Activated CD8-positive, alpha-beta T cell treated with anti-CD3 and anti-CD28 coated beads for 36 hours (primary cell): Measurements from ENCODE around the gene HEATR1. TPM values are rescaled to one million over a fixed set of nuclear protein-coding genes. Genes with fewer than 3 reads are reported as not detected.
A peak's percentile ranks its signal among the peaks of the same experiment; 100 is the strongest.

ENCODE experiments used
- ATAC-seq: fragments of 200-7000 bp; cut with Tn5 transposase; one replicate; pipeline ENCODE4 v1.10.0; 2021; ENCODE audit warnings: mild to moderate bottlenecking, moderate library complexity
- CTCF ChIA-PET: fragments of 350-600 bp; sonication (Branson Sonifier 250); formaldehyde crosslinking; loops from one replicate; lab custom pipeline; 2021; ENCODE audit warnings: antibody characterized with exemption; lab: Charles Lee
- POLR2A ChIA-PET: fragments of 350-600 bp; sonication (Branson Sonifier 250); formaldehyde crosslinking; loops from one replicate; lab custom pipeline; 2021; ENCODE audit warnings: antibody characterized with exemption; lab: Charles Lee
- DNase-seq: peaks from one replicate; pipeline ENCODE4 v3.0.0-alpha.2; 2020
- H3K27ac Mint-ChIP-seq: one replicate; pipeline ENCODE4 v1.8.0; 2021; ENCODE audit warnings: mild to moderate bottlenecking, mixed read lengths
- H3K27me3 Mint-ChIP-seq: one replicate; pipeline ENCODE4 v1.8.0; 2021; ENCODE audit warnings: mixed read lengths
- H3K36me3 Mint-ChIP-seq: one replicate; pipeline ENCODE4 v1.8.0; 2021; ENCODE audit warnings: low read depth, mixed read lengths
- H3K4me1 Mint-ChIP-seq: one replicate; pipeline ENCODE4 v1.8.0; 2021; ENCODE audit warnings: low read depth, mixed read lengths
- H3K4me3 Mint-ChIP-seq: one replicate; pipeline ENCODE4 v1.8.0; 2021; ENCODE audit warnings: mild to moderate bottlenecking, moderate library complexity, mixed read lengths
- H3K9me3 Mint-ChIP-seq: one replicate; pipeline ENCODE4 v1.8.0; 2021; ENCODE audit warnings: mixed read lengths
- CTCF ChIP-seq: fragments of 200-600 bp; IDR thresholded peaks from one replicate; pipeline ENCODE4 v1.8.0; 2022; ENCODE audit warnings: antibody characterized with exemption, mild to moderate bottlenecking
- intact Hi-C: fragments of 100-400 bp; cut with micrococcal nuclease; formaldehyde crosslinking; loops from one replicate; pipeline ENCODE4 v1.10.0; 2022
- total RNA-seq, 2 experiments: library from RNA; stranded (reverse); gene quantifications; one replicate each; pipeline ENCODE4 v1.2.3, GENCODE V29; 2021

The HEATR1 gene
- total RNA-seq, 2 experiments from 2014 or later: 80.9 to 81.7 TPM

DNA sequence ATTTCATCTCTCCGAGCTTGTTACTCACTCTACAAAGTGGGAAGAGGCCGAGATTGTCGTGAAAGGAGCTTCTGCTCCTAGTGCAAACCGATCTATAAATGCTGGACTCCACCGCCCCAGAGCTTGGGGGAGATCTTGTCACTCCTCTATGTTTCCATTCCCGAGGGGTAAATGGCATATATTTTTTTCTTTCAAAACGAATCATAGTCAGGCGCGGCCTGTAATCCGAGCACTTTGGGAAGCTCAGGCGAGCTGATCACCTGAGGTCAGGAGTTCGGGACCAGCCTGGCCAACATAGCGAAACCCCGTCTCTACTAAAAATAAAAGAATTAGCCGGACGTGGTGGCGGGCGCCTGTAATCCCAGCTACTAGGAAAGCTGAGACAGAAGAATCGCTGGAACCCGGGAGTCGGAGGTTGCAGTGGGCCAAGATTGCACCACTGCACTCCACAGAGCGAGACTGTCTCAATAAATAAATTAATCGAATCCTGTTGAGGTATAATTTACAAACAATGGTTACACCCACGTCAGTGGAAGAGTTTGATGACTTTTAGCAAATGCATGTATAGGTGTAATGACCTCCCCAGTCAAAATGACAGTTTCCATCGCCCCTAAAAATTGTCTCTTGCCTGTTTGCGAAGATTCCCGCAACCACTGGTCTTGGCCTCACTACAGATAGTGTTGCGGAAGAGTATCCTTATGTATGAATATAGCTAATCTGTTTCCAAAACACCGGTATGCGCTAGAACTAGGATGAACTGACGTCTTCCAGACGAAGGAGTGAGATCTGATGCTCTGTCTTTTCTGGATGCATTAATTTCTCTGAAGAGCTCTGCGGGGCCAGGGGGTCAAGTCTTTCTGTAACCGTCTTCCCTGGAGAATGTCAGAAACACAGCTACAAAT, 840 bp upstream of the HEATR1 start:
- CTCF ChIA-PET: interaction anchor here (1.2 to 1.5 kb wide), 4 partner anchors 21 to 267 kb away, joined by 3 to 4 read pairs (median 3); no protein-coding TSS in a partner anchor
- POLR2A ChIA-PET: interaction anchor here (0.6 to 1.6 kb wide), 8 partner anchors 14 to 433 kb away, joined by 3 read pairs; partner anchors contain the start of genes LGALS8 and MTR
- Mint-ChIP-seq H3K27ac (peak overlapping the region; percentile 94), H3K9me3 (no peaks in the 10 kb centered on the region), H3K27me3 (peaks cover 10% of the 10 kb centered on the region), H3K4me3 (peak overlapping the region; percentile 98), H3K4me1 (peaks cover 25% of the 10 kb centered on the region), H3K36me3 (peaks cover 25% of the 10 kb centered on the region)
- no peak for ATAC-seq
- no peak for DNase-seq
- intact Hi-C loops: no loop called here
- no peak for TF ChIP-seq CTCF

DNA sequence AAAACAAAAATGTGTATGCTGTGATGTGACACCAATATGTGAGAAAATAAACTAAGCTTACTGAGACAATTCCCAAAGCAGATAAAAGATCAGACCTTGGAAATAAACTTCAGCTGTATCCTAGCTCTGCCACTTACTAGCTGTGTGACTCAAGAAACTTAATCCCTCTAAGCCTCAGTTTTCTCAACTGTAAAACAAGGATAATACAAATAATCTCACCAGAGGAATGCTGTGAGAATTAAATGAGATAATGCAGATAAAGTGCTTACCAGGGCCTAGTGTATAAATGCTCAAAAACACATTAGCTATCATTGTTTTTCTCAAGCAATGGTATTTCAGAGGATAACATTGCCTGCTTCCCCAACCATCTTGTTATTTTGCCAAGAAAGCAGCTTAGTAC, 2.1 kb downstream of the HEATR1 start:
- Mint-ChIP-seq H3K4me1 (peaks cover 25% of the 10 kb centered on the region), H3K9me3 (no peaks in the 10 kb centered on the region), H3K27ac (no peak overlapping the region), H3K27me3 (no peaks in the 10 kb centered on the region), H3K36me3 (peaks cover 42% of the 10 kb centered on the region), H3K4me3 (no peak overlapping the region)
- no peak for ATAC-seq
- no peak for TF ChIP-seq CTCF
- DNase-seq: no peak
- ChIA-PET POLR2A (interaction anchor here (1.8 kb wide), 1 partner anchor 44 kb away, joined by 5 read pairs; no protein-coding TSS in a partner anchor), CTCF (interaction anchor here (0.9 kb wide), 1 partner anchor 157 kb away, joined by 3 read pairs; no protein-coding TSS in a partner anchor)
- intact Hi-C loops: no loop called here

DNA sequence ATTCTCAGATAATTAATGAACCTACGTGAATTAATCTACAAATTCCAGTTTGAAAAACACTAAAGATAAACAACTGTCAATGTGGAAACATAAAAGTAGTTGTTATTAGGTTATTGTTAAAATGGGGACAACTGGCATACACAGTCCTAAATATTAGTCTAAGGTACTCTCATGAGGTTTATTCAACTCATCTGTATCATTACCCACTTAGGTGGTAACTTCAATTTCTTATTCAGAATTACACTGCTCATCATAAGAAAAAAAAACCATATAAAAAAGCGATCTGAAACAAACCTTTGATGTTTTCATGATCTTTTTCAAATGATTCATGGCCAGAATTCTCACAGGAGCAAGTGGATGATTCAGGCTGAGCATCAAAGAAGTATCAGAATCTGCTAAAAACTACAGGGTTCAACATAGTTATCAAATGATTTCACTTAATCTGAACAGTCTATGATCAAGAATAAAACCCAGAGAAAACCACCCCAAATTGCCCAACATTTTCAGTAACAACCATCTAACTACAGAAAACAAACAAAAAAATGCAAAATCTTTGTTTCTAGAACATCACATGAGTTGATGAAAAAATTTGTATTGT, 13.7 kb downstream of the HEATR1 start:
- Mint-ChIP-seq H3K4me3 (no peak overlapping the region), H3K36me3 (peaks cover 43% of the 10 kb centered on the region), H3K27ac (no peak overlapping the region), H3K27me3 (no peaks in the 10 kb centered on the region), H3K9me3 (no peaks in the 10 kb centered on the region), H3K4me1 (peaks cover 22% of the 10 kb centered on the region)
- no peak for DNase-seq
- ATAC-seq: no peak
- CTCF ChIA-PET: no interaction called here
- POLR2A ChIA-PET: interaction anchor here (1.4 kb wide), 1 partner anchor 14 kb away, joined by 3 read pairs; the partner anchor contains the start of gene HEATR1
- TF ChIP-seq CTCF: no peak
- intact Hi-C loops: no loop called here

DNA sequence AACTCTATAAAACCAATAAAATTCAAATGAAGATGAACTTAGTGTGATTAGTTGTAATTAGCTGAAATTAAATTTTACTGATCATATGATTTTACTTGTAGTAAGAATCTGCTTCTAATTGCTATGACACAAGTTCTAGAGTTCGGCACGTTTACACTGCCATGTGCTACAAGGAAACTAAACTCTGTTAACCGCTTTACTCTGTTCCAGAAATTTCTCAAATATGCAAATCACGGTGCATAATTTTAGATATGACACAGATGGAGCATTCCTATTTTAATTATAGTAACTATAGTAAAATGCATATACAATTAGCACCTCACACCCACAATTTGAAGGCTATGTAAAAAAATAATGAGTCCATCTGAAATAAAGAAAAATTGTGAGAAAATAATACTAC, 14.8 kb downstream of the HEATR1 start:
- no peaks in the 10 kb centered on the region for H3K9me3 Mint-ChIP-seq
- H3K27ac Mint-ChIP-seq: no peak overlapping the region
- DNase-seq (no peak), ATAC-seq (no peak)
- POLR2A ChIA-PET: no interaction called here
- CTCF ChIA-PET: no interaction called here
- peaks cover 22% of the 10 kb centered on the region for H3K4me1 Mint-ChIP-seq
- TF ChIP-seq CTCF: no peak
- no peak overlapping the region for H3K4me3 Mint-ChIP-seq
- no peaks in the 10 kb centered on the region for H3K27me3 Mint-ChIP-seq
- peaks cover 43% of the 10 kb centered on the region for H3K36me3 Mint-ChIP-seq
- intact Hi-C loops: no loop called here
